Neural cell (in vitro differentiated cells): ENCODE data around the gene TGFBR3L.

Experiments
- TAF1 ChIP-seq: IDR thresholded peaks from 2 replicates; pipeline ENCODE4 v1.6.1; 2012; ENCODE audit warnings: low read depth
- TF ChIP-seq, protein P1 (sequence below): fragments of 450-650 bp; IDR thresholded peaks from 2 replicates; pipeline ENCODE4 v1.5.1; 2014; ENCODE audit warnings: antibody characterized with exemption, mild to moderate bottlenecking, moderate library complexity; ENCODE audit not compliant: poor library complexity, severe bottlenecking

DNA sequence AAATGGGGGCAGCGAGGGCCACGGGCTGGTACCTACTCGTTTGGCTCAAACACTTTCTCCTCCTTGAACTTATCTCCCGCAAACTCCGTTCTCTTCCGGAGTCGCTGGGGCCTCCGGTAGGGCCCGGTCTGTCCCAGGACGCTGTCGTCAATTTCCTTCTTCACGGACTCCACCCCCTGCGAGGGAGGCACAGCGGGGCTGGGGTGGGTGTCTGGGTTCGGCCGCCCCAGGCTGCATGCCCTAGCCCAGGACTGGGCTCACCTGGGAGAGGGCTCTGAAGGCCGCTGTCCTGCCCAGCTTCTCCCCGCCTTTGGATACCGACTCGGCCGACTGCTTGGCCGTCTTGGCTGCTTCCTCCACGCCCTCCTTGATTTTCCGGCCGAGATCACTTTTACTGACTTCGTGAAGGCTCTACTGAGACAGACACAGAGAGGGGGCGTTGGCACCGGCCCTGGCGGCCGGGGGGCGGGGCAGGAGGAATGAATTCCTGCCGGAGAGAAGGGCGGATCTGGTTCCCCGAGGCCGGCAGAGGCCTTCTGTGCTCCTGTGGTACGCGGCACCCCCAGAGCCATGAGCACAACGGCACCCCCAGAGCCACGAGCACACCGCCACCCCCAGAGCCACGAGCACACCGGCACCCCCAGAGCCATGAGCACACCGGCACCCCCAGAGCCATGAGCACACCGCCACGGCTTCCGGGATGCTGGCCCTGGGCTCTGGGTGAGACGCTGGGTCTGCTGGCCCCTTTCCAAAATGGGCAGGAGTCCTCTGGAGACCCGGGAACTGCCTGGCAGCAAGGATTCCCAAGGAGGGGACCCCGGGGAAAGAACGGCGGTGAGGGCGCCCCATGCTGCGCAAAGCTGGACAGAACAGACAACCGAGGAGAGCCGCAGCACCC, 19.4 kb downstream of the TGFBR3L start:
- no peak for TF ChIP-seq TAF1
- TF ChIP-seq, protein P1, sequence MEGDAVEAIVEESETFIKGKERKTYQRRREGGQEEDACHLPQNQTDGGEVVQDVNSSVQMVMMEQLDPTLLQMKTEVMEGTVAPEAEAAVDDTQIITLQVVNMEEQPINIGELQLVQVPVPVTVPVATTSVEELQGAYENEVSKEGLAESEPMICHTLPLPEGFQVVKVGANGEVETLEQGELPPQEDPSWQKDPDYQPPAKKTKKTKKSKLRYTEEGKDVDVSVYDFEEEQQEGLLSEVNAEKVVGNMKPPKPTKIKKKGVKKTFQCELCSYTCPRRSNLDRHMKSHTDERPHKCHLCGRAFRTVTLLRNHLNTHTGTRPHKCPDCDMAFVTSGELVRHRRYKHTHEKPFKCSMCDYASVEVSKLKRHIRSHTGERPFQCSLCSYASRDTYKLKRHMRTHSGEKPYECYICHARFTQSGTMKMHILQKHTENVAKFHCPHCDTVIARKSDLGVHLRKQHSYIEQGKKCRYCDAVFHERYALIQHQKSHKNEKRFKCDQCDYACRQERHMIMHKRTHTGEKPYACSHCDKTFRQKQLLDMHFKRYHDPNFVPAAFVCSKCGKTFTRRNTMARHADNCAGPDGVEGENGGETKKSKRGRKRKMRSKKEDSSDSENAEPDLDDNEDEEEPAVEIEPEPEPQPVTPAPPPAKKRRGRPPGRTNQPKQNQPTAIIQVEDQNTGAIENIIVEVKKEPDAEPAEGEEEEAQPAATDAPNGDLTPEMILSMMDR, result no peak
